ENCODE data around the gene SETD1A. TPM values are rescaled to one million over a fixed set of nuclear protein-coding genes. Genes with fewer than 3 reads are reported as not detected.

Gene SETD1A
- polyA plus RNA-seq, 1 donor (not counting 4 experiments of a cell fraction or from before 2014, with no cell fraction given) = 1.1 TPM

GRCh38 chr16:30912794-30913412 is 44.7 kb upstream of the SETD1A start:
- Histone ChIP-seq H3K9me3 (ENCODE audit: control insufficient read depth, low read depth, low read length) (no peaks in the 10 kb centered on the region), H3K4me2 (ENCODE audit: control insufficient read depth, extremely low read depth, insufficient read depth, low read depth, low read length) (no peak overlapping the region), H3K4me1 (ENCODE audit: control insufficient read depth, extremely low read depth, insufficient read depth, low read length) (peaks cover 13% of the 10 kb centered on the region), H3K79me2 (ENCODE audit: control insufficient read depth, insufficient read depth, low read length) (no peaks in the 10 kb centered on the region), H3K27me3 (ENCODE audit: control insufficient read depth, extremely low read depth, insufficient read depth, low read length) (no peaks in the 10 kb centered on the region), H3K4me3 (ENCODE audit: control insufficient read depth in 2 of 3, extremely low read depth in 1 of 3, insufficient read depth in 2 of 3, low read depth in 1 of 3, low read length in 3 of 3) (no peak overlapping the region), H3K36me3 (ENCODE audit: control insufficient read depth in 2 of 2, extremely low read depth in 1 of 2, insufficient read depth in 2 of 2, low read length in 2 of 2) (no peaks in the 10 kb centered on the region), H3K27ac (ENCODE audit: control insufficient read depth, insufficient read depth, low read length) (no peak overlapping the region), H3K9ac (ENCODE audit: control insufficient read depth, extremely low read depth, insufficient read depth, low read length) (no peak overlapping the region), H2AFZ (ENCODE audit: control insufficient read depth, low read length) (no peak overlapping the region), H4K20me1 (ENCODE audit: control insufficient read depth, extremely low read depth, insufficient read depth, low read length) (no peaks in the 10 kb centered on the region), H3K9me1 (ENCODE audit: control insufficient read depth, extremely low read depth, insufficient read depth, low read length) (no peaks in the 10 kb centered on the region)
- dilution Hi-C loops (cut with MboI; ENCODE audit: extremely low pct_ligation_motif_present, low sequenced_read_pairs) = no loop called here
- TF ChIP-seq CTCF (optimal IDR thresholded peaks at IDR 0.05 in 1 of 3, IDR thresholded peaks at IDR 0.05 in 1 of 3, conservative IDR thresholded peaks at IDR 0.05 in 1 of 3; ENCODE audit: extremely low read depth in 1 of 3, insufficient read depth in 2 of 3, low read length in 3 of 3) (no peak), EZH2 (IDR thresholded peaks at IDR 0.05; ENCODE audit: low read length) (no peak)
- DNase-seq (ENCODE audit: low read depth, low spot score) (no peak), FAIRE-seq (no peak)

GRCh38 chr16:30914830-30915229 is 42.7 kb upstream of the SETD1A start:
- Histone ChIP-seq H3K4me2 (ENCODE audit: control insufficient read depth, extremely low read depth, insufficient read depth, low read depth, low read length) (no peak overlapping the region), H3K9me1 (ENCODE audit: control insufficient read depth, extremely low read depth, insufficient read depth, low read length) (no peaks in the 10 kb centered on the region), H3K4me3 (ENCODE audit: control insufficient read depth in 2 of 3, extremely low read depth in 1 of 3, insufficient read depth in 2 of 3, low read depth in 1 of 3, low read length in 3 of 3) (no peak overlapping the region), H3K9ac (ENCODE audit: control insufficient read depth, extremely low read depth, insufficient read depth, low read length) (no peak overlapping the region), H3K36me3 (ENCODE audit: control insufficient read depth in 2 of 2, extremely low read depth in 1 of 2, insufficient read depth in 2 of 2, low read length in 2 of 2) (no peaks in the 10 kb centered on the region), H3K9me3 (ENCODE audit: control insufficient read depth, low read depth, low read length) (no peaks in the 10 kb centered on the region), H4K20me1 (ENCODE audit: control insufficient read depth, extremely low read depth, insufficient read depth, low read length) (no peaks in the 10 kb centered on the region), H3K4me1 (ENCODE audit: control insufficient read depth, extremely low read depth, insufficient read depth, low read length) (peaks cover 12% of the 10 kb centered on the region), H3K27me3 (ENCODE audit: control insufficient read depth, extremely low read depth, insufficient read depth, low read length) (no peaks in the 10 kb centered on the region), H2AFZ (ENCODE audit: control insufficient read depth, low read length) (no peak overlapping the region), H3K79me2 (ENCODE audit: control insufficient read depth, insufficient read depth, low read length) (no peaks in the 10 kb centered on the region), H3K27ac (ENCODE audit: control insufficient read depth, insufficient read depth, low read length) (no peak overlapping the region)
- dilution Hi-C loops (cut with MboI; ENCODE audit: extremely low pct_ligation_motif_present, low sequenced_read_pairs) = no loop called here
- DNase-seq (ENCODE audit: low read depth, low spot score) (no peak), FAIRE-seq (no peak)
- no peak for TF ChIP-seq CTCF (optimal IDR thresholded peaks at IDR 0.05 in 1 of 3, IDR thresholded peaks at IDR 0.05 in 1 of 3, conservative IDR thresholded peaks at IDR 0.05 in 1 of 3; ENCODE audit: extremely low read depth in 1 of 3, insufficient read depth in 2 of 3, low read length in 3 of 3)
- no peak for TF ChIP-seq EZH2 (IDR thresholded peaks at IDR 0.05; ENCODE audit: low read length)

Data from keratinocyte (primary cell).